ENCODE measurements around the gene MLLT10.
A peak's percentile ranks its signal among the peaks of the same experiment; 100 is the strongest.
"Not testable (repeated sequence)": the region's sequence is repeated elsewhere in the genome, so short reads cannot be mapped to it uniquely, and the experiment has no call there.

The MLLT10 gene

GRCh38 chr10:21707498-21707897, 173.5 kb downstream of the MLLT10 start:
- no peak for DNase-seq

- DNase-seq: no peak
These were observed 178.9 kb downstream of the MLLT10 start for GRCh38 chr10:21712975-21713374.

- no peak for DNase-seq
These were observed 181.6 kb downstream of the MLLT10 start for GRCh38 chr10:21715531-21716195.

GRCh38 chr10:21717437-21718054, 183.5 kb downstream of the MLLT10 start:
- DNase-seq: not testable (repeated sequence)

- no peak for DNase-seq
These were observed 185.5 kb downstream of the MLLT10 start for GRCh38 chr10:21719502-21719901.

- DNase-seq: no peak
These were observed 186.1 kb downstream of the MLLT10 start for GRCh38 chr10:21720090-21720489.

GRCh38 chr10:21721000-21721665, 187.1 kb downstream of the MLLT10 start:
- DNase-seq: no peak

- DNase-seq: no peak
These were observed 188.2 kb downstream of the MLLT10 start for GRCh38 chr10:21722209-21722608.

GRCh38 chr10:21724020-21724589, 190.1 kb downstream of the MLLT10 start:
- DNase-seq: no peak

GRCh38 chr10:21724687-21725367, 190.8 kb downstream of the MLLT10 start:
- DNase-seq: peak in 1 of 2 experiments; percentile 42

GRCh38 chr10:21726601-21727225, 192.7 kb downstream of the MLLT10 start:
- no peak for DNase-seq

- no peak for DNase-seq
These were observed 193.6 kb downstream of the MLLT10 start for GRCh38 chr10:21727452-21728168.

- DNase-seq: no peak
These were observed 194.6 kb downstream of the MLLT10 start for GRCh38 chr10:21728618-21729017.

GRCh38 chr10:21732067-21732772, 198.2 kb downstream of the MLLT10 start:
- DNase-seq: no peak

- no peak for DNase-seq
These were observed 199.7 kb downstream of the MLLT10 start for GRCh38 chr10:21733710-21734109.

- no peak for DNase-seq
These were observed 203.1 kb downstream of the MLLT10 start for GRCh38 chr10:21737106-21737505.

- no peak for DNase-seq
These were observed 207.0 kb downstream of the MLLT10 start for GRCh38 chr10:21740989-21741388.

- no peak for DNase-seq
These were observed 208.8 kb downstream of the MLLT10 start for GRCh38 chr10:21742740-21743412.

GRCh38 chr10:21744223-21744622, 210.2 kb downstream of the MLLT10 start:
- DNase-seq: no peak

GRCh38 chr10:21746118-21746517, 212.1 kb downstream of the MLLT10 start:
- DNase-seq: no peak

GRCh38 chr10:21747809-21748208, 213.8 kb downstream of the MLLT10 start:
- DNase-seq: no peak

Data from cerebellar nuclear complex (tissue), 1 donor.